ENCODE data around the gene RALGPS1. TPM values are rescaled to one million over a fixed set of nuclear protein-coding genes. Genes with fewer than 3 reads are reported as not detected.
A peak's percentile ranks its signal among the peaks of the same experiment; 100 is the strongest.

RALGPS1 gene
- total RNA-seq, 1 experiment from 2014 or later = 28.5 TPM

DNA sequence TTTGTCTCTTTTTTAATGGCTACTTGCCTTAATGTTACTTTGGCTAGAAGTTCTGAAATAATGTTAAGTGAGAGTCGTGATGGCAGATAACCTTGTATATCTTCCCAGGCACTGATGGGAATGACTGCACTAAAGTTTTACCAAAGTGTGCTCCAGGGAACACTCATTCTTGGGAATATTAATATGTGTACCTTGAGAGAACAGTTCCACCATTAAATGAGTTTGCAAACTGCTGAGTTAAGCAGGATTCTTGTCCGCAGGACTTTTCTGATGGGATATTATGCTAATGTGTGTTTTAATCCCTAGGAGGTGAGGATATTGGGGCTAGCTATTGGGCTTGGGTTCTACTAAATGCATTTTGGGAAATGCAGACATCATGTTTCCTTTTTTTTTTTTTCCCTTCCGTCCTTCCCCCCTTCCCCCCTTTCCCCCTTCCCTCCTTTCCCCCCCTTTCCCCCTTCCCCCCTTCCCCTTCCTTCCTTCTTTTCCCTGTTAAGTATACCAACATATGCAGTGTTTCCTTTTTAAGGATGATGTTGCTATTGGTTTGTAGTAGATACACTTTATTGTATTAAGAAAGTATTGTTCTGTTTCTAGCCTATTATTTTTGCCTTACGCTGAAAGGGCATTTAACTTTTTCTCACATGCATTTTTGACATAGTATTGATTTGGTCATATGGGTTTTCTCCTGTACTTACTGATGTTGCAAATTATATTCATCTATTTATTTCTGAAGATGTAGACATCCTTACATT is 38.6 kb upstream of the RALGPS1 start:
- Mint-ChIP-seq H3K4me1 (peaks cover 9% of the 10 kb centered on the region), H3K36me3 (peaks cover 20% of the 10 kb centered on the region), H3K9me3 (no peaks in the 10 kb centered on the region), H3K4me3 (no peak overlapping the region), H3K27me3 (ENCODE audit: low read depth) (no peaks in the 10 kb centered on the region), H3K27ac (0 out of 2 replicates have a peak overlapping the region, but pooled peaks have one; percentile 34)
- ChIA-PET POLR2A (no interaction called here), CTCF (no interaction called here)
- TF ChIP-seq, protein P1, sequence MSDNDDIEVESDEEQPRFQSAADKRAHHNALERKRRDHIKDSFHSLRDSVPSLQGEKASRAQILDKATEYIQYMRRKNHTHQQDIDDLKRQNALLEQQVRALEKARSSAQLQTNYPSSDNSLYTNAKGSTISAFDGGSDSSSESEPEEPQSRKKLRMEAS (CRISPR knock-in tag; IDR thresholded peaks at IDR 0.05) = no peak
- TF ChIP-seq SMAD3 (CRISPR knock-in tag; IDR thresholded peaks at IDR 0.05; ENCODE audit: borderline replicate concordance) = no peak
- no peak for ATAC-seq
- DNase-seq (ENCODE audit: low spot score) = no peak

DNA sequence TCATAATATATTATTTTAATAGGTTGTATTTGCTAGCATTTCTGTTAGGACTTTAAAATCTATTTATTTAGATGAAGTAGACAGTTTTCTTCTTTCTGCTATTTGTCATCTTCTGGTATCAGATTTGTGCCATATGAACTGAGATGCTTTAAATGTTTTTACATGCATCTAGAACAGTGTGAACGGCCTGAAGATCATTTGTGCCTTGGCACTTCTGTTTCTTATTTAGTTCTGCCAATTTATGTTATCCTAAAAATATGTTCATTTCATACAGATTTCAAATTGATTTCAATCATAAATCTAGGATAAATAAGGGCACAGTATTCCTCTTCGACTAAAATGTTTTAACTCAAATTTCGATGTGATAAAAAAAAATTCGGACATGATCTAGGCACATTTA is 38.1 kb upstream of the RALGPS1 start:
- Mint-ChIP-seq H3K27me3 (ENCODE audit: low read depth) (no peaks in the 10 kb centered on the region), H3K4me1 (peaks cover 9% of the 10 kb centered on the region), H3K27ac (0 out of 2 replicates have a peak overlapping the region, but pooled peaks have one; percentile 13), H3K9me3 (no peaks in the 10 kb centered on the region), H3K36me3 (peaks cover 20% of the 10 kb centered on the region), H3K4me3 (no peak overlapping the region)
- ChIA-PET CTCF (no interaction called here), POLR2A (no interaction called here)
- TF ChIP-seq ZNF671 (CRISPR knock-in tag; IDR thresholded peaks at IDR 0.05) = no peak
- TF ChIP-seq, protein P2, sequence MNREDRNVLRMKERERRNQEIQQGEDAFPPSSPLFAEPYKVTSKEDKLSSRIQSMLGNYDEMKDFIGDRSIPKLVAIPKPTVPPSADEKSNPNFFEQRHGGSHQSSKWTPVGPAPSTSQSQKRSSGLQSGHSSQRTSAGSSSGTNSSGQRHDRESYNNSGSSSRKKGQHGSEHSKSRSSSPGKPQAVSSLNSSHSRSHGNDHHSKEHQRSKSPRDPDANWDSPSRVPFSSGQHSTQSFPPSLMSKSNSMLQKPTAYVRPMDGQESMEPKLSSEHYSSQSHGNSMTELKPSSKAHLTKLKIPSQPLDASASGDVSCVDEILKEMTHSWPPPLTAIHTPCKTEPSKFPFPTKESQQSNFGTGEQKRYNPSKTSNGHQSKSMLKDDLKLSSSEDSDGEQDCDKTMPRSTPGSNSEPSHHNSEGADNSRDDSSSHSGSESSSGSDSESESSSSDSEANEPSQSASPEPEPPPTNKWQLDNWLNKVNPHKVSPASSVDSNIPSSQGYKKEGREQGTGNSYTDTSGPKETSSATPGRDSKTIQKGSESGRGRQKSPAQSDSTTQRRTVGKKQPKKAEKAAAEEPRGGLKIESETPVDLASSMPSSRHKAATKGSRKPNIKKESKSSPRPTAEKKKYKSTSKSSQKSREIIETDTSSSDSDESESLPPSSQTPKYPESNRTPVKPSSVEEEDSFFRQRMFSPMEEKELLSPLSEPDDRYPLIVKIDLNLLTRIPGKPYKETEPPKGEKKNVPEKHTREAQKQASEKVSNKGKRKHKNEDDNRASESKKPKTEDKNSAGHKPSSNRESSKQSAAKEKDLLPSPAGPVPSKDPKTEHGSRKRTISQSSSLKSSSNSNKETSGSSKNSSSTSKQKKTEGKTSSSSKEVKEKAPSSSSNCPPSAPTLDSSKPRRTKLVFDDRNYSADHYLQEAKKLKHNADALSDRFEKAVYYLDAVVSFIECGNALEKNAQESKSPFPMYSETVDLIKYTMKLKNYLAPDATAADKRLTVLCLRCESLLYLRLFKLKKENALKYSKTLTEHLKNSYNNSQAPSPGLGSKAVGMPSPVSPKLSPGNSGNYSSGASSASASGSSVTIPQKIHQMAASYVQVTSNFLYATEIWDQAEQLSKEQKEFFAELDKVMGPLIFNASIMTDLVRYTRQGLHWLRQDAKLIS (CRISPR knock-in tag; IDR thresholded peaks at IDR 0.05; ENCODE audit: borderline replicate concordance) = no peak
- no peak for TF ChIP-seq ZBTB21 (CRISPR knock-in tag; IDR thresholded peaks at IDR 0.05; ENCODE audit: borderline replicate concordance)
- TF ChIP-seq, protein P3, sequence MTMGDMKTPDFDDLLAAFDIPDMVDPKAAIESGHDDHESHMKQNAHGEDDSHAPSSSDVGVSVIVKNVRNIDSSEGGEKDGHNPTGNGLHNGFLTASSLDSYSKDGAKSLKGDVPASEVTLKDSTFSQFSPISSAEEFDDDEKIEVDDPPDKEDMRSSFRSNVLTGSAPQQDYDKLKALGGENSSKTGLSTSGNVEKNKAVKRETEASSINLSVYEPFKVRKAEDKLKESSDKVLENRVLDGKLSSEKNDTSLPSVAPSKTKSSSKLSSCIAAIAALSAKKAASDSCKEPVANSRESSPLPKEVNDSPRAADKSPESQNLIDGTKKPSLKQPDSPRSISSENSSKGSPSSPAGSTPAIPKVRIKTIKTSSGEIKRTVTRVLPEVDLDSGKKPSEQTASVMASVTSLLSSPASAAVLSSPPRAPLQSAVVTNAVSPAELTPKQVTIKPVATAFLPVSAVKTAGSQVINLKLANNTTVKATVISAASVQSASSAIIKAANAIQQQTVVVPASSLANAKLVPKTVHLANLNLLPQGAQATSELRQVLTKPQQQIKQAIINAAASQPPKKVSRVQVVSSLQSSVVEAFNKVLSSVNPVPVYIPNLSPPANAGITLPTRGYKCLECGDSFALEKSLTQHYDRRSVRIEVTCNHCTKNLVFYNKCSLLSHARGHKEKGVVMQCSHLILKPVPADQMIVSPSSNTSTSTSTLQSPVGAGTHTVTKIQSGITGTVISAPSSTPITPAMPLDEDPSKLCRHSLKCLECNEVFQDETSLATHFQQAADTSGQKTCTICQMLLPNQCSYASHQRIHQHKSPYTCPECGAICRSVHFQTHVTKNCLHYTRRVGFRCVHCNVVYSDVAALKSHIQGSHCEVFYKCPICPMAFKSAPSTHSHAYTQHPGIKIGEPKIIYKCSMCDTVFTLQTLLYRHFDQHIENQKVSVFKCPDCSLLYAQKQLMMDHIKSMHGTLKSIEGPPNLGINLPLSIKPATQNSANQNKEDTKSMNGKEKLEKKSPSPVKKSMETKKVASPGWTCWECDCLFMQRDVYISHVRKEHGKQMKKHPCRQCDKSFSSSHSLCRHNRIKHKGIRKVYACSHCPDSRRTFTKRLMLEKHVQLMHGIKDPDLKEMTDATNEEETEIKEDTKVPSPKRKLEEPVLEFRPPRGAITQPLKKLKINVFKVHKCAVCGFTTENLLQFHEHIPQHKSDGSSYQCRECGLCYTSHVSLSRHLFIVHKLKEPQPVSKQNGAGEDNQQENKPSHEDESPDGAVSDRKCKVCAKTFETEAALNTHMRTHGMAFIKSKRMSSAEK (CRISPR knock-in tag; IDR thresholded peaks at IDR 0.05; ENCODE audit: borderline replicate concordance) = no peak
- TF ChIP-seq RORB (CRISPR knock-in tag; IDR thresholded peaks at IDR 0.05) = no peak
- TF ChIP-seq NFATC4 (CRISPR knock-in tag; IDR thresholded peaks at IDR 0.05) = no peak
- TF ChIP-seq, protein P4, sequence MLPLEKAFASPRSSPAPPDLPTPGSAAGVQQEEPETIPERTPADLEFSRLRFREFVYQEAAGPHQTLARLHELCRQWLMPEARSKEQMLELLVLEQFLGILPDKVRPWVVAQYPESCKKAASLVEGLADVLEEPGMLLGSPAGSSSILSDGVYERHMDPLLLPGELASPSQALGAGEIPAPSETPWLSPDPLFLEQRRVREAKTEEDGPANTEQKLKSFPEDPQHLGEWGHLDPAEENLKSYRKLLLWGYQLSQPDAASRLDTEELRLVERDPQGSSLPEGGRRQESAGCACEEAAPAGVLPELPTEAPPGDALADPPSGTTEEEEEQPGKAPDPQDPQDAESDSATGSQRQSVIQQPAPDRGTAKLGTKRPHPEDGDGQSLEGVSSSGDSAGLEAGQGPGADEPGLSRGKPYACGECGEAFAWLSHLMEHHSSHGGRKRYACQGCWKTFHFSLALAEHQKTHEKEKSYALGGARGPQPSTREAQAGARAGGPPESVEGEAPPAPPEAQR (CRISPR knock-in tag; IDR thresholded peaks at IDR 0.05) = no peak
- TF ChIP-seq, protein P5, sequence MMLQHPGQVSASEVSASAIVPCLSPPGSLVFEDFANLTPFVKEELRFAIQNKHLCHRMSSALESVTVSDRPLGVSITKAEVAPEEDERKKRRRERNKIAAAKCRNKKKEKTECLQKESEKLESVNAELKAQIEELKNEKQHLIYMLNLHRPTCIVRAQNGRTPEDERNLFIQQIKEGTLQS (CRISPR knock-in tag; conservative IDR thresholded peaks at IDR 0.05) = no peak
- TF ChIP-seq, protein P6, sequence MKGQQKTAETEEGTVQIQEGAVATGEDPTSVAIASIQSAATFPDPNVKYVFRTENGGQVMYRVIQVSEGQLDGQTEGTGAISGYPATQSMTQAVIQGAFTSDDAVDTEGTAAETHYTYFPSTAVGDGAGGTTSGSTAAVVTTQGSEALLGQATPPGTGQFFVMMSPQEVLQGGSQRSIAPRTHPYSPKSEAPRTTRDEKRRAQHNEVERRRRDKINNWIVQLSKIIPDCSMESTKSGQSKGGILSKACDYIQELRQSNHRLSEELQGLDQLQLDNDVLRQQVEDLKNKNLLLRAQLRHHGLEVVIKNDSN (CRISPR knock-in tag; IDR thresholded peaks at IDR 0.05) = no peak
- TF ChIP-seq ZNF263 (CRISPR knock-in tag; IDR thresholded peaks at IDR 0.05; ENCODE audit: low read depth) = no peak
- no peak for TF ChIP-seq RELA (CRISPR knock-in tag; IDR thresholded peaks at IDR 0.05; ENCODE audit: borderline replicate concordance)
- TF ChIP-seq, protein P7, sequence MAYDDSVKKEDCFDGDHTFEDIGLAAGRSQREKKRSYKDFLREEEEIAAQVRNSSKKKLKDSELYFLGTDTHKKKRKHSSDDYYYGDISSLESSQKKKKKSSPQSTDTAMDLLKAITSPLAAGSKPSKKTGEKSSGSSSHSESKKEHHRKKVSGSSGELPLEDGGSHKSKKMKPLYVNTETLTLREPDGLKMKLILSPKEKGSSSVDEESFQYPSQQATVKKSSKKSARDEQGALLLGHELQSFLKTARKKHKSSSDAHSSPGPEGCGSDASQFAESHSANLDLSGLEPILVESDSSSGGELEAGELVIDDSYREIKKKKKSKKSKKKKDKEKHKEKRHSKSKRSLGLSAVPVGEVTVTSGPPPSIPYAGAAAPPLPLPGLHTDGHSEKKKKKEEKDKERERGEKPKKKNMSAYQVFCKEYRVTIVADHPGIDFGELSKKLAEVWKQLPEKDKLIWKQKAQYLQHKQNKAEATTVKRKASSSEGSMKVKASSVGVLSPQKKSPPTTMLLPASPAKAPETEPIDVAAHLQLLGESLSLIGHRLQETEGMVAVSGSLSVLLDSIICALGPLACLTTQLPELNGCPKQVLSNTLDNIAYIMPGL (CRISPR knock-in tag; IDR thresholded peaks at IDR 0.05) = no peak
- TF ChIP-seq GABPB1 (CRISPR knock-in tag; IDR thresholded peaks at IDR 0.05) = no peak
- TF ChIP-seq, protein P8, sequence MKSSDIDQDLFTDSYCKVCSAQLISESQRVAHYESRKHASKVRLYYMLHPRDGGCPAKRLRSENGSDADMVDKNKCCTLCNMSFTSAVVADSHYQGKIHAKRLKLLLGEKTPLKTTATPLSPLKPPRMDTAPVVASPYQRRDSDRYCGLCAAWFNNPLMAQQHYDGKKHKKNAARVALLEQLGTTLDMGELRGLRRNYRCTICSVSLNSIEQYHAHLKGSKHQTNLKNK (CRISPR knock-in tag; IDR thresholded peaks at IDR 0.05) = no peak
- no peak for TF ChIP-seq TP53 (CRISPR knock-in tag; IDR thresholded peaks at IDR 0.05)
- no peak for TF ChIP-seq ATF1 (CRISPR knock-in tag; IDR thresholded peaks at IDR 0.05)
- TF ChIP-seq GTF2I (CRISPR knock-in tag; conservative IDR thresholded peaks at IDR 0.05) = no peak
- TF ChIP-seq, protein P9, sequence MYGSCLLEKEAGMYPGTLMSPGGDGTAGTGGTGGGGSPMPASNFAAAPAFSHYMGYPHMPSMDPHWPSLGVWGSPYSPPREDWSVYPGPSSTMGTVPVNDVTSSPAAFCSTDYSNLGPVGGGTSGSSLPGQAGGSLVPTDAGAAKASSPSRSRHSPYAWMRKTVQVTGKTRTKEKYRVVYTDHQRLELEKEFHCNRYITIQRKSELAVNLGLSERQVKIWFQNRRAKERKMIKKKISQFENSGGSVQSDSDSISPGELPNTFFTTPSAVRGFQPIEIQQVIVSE (CRISPR knock-in tag; IDR thresholded peaks at IDR 0.05; ENCODE audit: borderline replicate concordance) = no peak
- ATAC-seq = no peak
- no peak for DNase-seq (ENCODE audit: low spot score)
